H7 (cell line): ENCODE measurements around the gene NT5C2. TPM values are rescaled to one million over a fixed set of nuclear protein-coding genes. Genes with fewer than 3 reads are reported as not detected.
A peak's percentile ranks its signal among the peaks of the same experiment; 100 is the strongest.

Experiments
- DNase-seq: peaks from one replicate; pipeline ENCODE4 v3.0.0; 2012
- H3K27me3 ChIP-seq: 2 replicates; pipeline ENCODE4 v1.6.0; 2011; ENCODE audit warnings: mild to moderate bottlenecking, low read length; ENCODE audit not compliant: control insufficient read depth, insufficient read depth
- H3K36me3 ChIP-seq: replicated peaks from 2 replicates; pipeline ENCODE4 v1.5.1; 2011; ENCODE audit warnings: low read length; ENCODE audit not compliant: control insufficient read depth, insufficient read depth
- H3K4me3 ChIP-seq: 2 replicates; pipeline ENCODE4 v1.5.1; 2011; ENCODE audit warnings: low read depth, mild to moderate bottlenecking, control low read depth, low read length, moderate library complexity; ENCODE audit not compliant: insufficient read depth
- total RNA-seq: library from RNA; depleted of rRNA; stranded (reverse); fragments of >200 nt; shearing (Covaris generic); gene quantifications from 2 replicates; pipeline ENCODE4 v1.2.3, GENCODE V29; 2014

The NT5C2 gene
- total RNA-seq, 1 experiment from 2014 or later, result 40.4 TPM

- Histone ChIP-seq H3K4me3 (no peak overlapping the region), H3K27me3 (no peaks in the 10 kb centered on the region), H3K36me3 (peaks cover 3% of the 10 kb centered on the region)
- no peak for DNase-seq
Measured at GRCh38 chr10:103083266-103083976, 109.7 kb downstream of the NT5C2 start.

DNA sequence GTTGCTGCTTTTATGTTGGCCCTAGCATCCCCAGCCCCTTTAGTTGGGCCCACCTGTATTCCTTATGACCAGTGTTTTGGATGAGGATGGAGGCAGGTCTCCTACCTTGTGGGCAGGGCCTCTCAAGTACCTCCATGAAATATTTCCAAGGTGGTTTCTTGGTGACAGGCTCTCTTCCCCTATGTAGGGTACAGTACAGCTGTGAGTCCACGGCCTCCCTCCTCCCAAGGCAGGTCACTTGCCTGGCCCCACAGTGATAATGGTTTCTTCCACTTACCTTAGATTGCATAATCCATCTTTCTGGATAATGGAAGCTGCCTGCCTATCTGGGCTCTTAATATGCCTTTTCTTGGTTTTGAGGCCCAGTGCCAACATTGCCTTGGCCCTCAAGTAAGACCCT lies 110.4 kb downstream of the NT5C2 start:
- H3K36me3 ChIP-seq, result peaks cover 3% of the 10 kb centered on the region
- DNase-seq, result no peak
- H3K4me3 ChIP-seq, result no peak overlapping the region

DNA sequence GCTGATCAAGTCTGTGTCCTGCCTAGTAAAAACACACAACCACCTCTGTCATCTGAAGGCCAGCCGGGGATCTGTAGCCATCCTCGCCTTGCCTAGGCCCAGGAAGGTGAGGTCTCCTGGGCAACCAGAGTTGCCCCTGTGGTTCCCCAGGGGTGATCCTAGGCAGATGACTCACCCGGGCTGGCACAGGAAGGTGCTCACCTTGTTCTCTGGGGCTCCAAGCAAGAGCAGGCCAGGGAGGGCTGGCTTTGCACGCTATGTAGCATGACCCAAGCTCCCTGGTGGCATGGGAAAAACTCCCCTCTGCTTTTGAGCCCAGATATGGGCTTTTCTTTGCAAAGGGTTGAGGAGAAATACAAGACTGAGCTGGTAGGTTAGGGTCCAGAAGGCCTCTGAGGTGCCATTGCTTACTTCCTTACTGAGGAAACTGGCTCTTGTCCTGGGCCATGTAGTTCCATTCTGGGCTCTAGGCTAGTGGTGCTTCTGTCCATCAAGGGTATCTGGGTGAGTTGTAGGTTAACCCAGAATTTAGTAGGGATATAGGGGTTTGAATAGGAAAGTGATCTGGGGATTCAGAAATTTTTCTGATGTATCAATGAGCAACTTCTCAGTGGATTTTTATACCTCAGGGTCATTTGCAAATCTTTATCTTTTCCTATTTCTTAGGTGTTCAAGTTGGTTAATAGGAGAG lies 112.0 kb downstream of the NT5C2 start:
- no peak for DNase-seq
- Histone ChIP-seq H3K36me3 (peaks cover 1% of the 10 kb centered on the region), H3K27me3 (no peaks in the 10 kb centered on the region), H3K4me3 (no peak overlapping the region)

More for the DNA sequence above, 110.4 kb downstream of the NT5C2 start:
- no peaks in the 10 kb centered on the region for H3K27me3 ChIP-seq

GRCh38 chr10:103079946-103080345 lies 113.1 kb downstream of the NT5C2 start:
- Histone ChIP-seq H3K4me3 (no peak overlapping the region), H3K36me3 (peaks cover 1% of the 10 kb centered on the region), H3K27me3 (no peaks in the 10 kb centered on the region)
- DNase-seq, result no peak

GRCh38 chr10:103079100-103079499 lies 114.0 kb downstream of the NT5C2 start:
- H3K36me3 ChIP-seq, result peaks cover 1% of the 10 kb centered on the region; the same call in 1 of the 2 replicates
- H3K27me3 ChIP-seq, result no peaks in the 10 kb centered on the region
- H3K4me3 ChIP-seq, result no peak overlapping the region
- no peak for DNase-seq

GRCh38 chr10:103078676-103079075 lies 114.4 kb downstream of the NT5C2 start:
- H3K4me3 ChIP-seq, result no peak overlapping the region
- H3K36me3 ChIP-seq, result peaks cover 1% of the 10 kb centered on the region; the same call in 1 of the 2 replicates
- H3K27me3 ChIP-seq, result no peaks in the 10 kb centered on the region
- no peak for DNase-seq

GRCh38 chr10:103078309-103078615 lies 114.8 kb downstream of the NT5C2 start:
- Histone ChIP-seq H3K27me3 (no peaks in the 10 kb centered on the region), H3K36me3 (peaks cover 1% of the 10 kb centered on the region; the same call in 1 of the 2 replicates), H3K4me3 (no peak overlapping the region)
- no peak for DNase-seq

- DNase-seq, result no peak
- Histone ChIP-seq H3K4me3 (no peak overlapping the region), H3K27me3 (no peaks in the 10 kb centered on the region), H3K36me3 (peaks cover 1% of the 10 kb centered on the region; the same call in 1 of the 2 replicates)
Measured at GRCh38 chr10:103077491-103078308, 115.4 kb downstream of the NT5C2 start.

DNA sequence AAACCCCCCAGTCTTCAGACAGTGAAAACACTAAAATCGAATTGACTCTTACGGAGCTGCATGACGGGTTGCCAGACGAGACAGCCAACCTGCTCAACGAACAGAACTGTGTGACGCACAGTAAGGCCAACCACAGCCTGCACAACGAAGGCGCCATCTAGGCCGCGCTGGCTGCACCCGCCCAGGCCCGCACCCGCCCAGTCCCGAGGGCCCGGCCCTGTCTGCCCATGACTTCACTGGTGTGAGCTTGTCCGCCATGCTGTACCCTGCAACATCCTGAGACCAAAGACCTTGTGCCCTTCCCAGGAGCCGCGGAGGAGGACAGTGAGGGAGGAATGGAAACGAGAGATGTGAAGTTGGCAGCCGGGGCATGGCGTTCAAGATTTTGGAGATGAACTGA lies 116.1 kb downstream of the NT5C2 start:
- no peak for DNase-seq
- H3K4me3 ChIP-seq, result no peak overlapping the region
- H3K36me3 ChIP-seq, result peaks cover 1% of the 10 kb centered on the region
- H3K27me3 ChIP-seq, result no peaks in the 10 kb centered on the region

GRCh38 chr10:103072891-103073290 lies 120.2 kb downstream of the NT5C2 start:
- Histone ChIP-seq H3K27me3 (no peaks in the 10 kb centered on the region), H3K4me3 (no peak overlapping the region), H3K36me3 (peaks cover 1% of the 10 kb centered on the region)
- no peak for DNase-seq

- DNase-seq, result no peak
- H3K36me3 ChIP-seq, result peaks cover 1% of the 10 kb centered on the region
- no peaks in the 10 kb centered on the region for H3K27me3 ChIP-seq
- no peak overlapping the region for H3K4me3 ChIP-seq
Measured at GRCh38 chr10:103072276-103072675, 120.8 kb downstream of the NT5C2 start.

- peak; percentile 83 for DNase-seq
- no peak overlapping the region for H3K4me3 ChIP-seq
- H3K27me3 ChIP-seq, result no peaks in the 10 kb centered on the region
- H3K36me3 ChIP-seq, result no peaks in the 10 kb centered on the region; the same call in none of the 2 replicates
Measured at GRCh38 chr10:103069453-103070331, 123.4 kb downstream of the NT5C2 start.

DNA sequence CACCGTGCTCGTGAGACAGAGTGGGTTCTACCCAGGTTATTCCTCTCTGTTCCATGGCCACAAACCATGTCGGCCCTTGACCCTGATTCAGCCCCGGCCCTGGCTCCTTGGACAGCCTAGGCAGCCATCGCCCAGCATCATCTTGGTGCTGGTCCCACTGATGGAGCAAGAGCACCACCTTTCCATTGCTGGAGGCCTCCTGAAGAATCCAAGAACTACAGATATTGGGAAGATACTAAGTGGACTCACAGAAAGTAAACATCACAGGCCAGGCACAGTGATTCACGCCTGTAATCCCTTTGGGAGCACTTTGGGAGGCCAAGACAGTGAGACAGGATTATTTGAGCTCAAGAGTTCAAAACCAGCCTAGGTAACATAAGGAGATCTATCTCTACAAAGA lies 125.1 kb downstream of the NT5C2 start:
- Histone ChIP-seq H3K27me3 (no peaks in the 10 kb centered on the region), H3K36me3 (no peaks in the 10 kb centered on the region; the same call in none of the 2 replicates), H3K4me3 (no peak overlapping the region)
- DNase-seq, result no peak

DNA sequence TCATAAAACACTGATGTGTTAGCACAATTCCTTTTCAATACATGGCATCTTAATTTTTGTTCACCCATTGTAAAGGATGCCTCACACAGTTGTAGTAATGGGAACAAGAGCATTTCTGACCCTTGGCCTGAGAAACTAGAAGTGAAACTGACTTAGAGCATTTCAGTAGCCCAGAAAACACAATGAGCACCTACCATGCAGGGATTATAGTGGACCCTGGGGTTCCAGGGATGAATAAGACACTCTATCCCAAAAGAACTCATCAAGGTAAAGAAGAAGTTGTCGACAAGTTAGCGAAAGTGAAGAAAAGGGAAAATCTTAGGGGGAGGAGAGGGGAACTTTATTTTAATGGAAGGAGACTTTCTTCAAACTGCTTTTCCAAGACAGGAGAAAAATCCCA lies 125.6 kb downstream of the NT5C2 start:
- no peaks in the 10 kb centered on the region for H3K27me3 ChIP-seq
- no peaks in the 10 kb centered on the region; the same call in none of the 2 replicates for H3K36me3 ChIP-seq
- no peak overlapping the region for H3K4me3 ChIP-seq
- DNase-seq, result no peak
